Trophoblast cell (in vitro differentiated cells and primary cell): Measurements from ENCODE around the gene SFT2D2.
A peak's percentile ranks its signal among the peaks of the same experiment; 100 is the strongest.

ENCODE experiments used
- DNase-seq, 2 donors: peaks; one replicate each; pipeline ENCODE4 v3.0.0-alpha.2; 2016
- H2AFZ ChIP-seq: 2 replicates; pipeline ENCODE4 v1.6.1; 2013; ENCODE audit warnings: low read length, moderate library complexity, mild to moderate bottlenecking; ENCODE audit not compliant: insufficient read depth, poor library complexity
- H2AK5ac ChIP-seq: 2 replicates; pipeline ENCODE4 v1.6.1; 2013; ENCODE audit warnings: mild to moderate bottlenecking, low read length
- H2BK120ac ChIP-seq: 2 replicates; pipeline ENCODE4 v1.6.1; 2013; ENCODE audit warnings: low read length, mild to moderate bottlenecking, moderate library complexity; ENCODE audit not compliant: insufficient read depth, poor library complexity
- H2BK12ac ChIP-seq: 2 replicates; pipeline ENCODE4 v1.6.1; 2013; ENCODE audit warnings: mild to moderate bottlenecking, low read length, moderate library complexity
- H2BK5ac ChIP-seq: 2 replicates; pipeline ENCODE4 v1.6.1; 2013; ENCODE audit warnings: low read length, low read depth, moderate library complexity, mild to moderate bottlenecking; ENCODE audit not compliant: poor library complexity
- H3K14ac ChIP-seq: 2 replicates; pipeline ENCODE4 v1.6.1; 2013; ENCODE audit warnings: mild to moderate bottlenecking, low read length
- H3K18ac ChIP-seq: 2 replicates; pipeline ENCODE4 v1.6.1; 2013; ENCODE audit warnings: mild to moderate bottlenecking, low read length
- H3K23ac ChIP-seq: 2 replicates; pipeline ENCODE4 v1.6.1; 2013; ENCODE audit warnings: low read length
- H3K27ac ChIP-seq: 2 replicates; pipeline ENCODE4 v1.5.1; 2013; ENCODE audit warnings: low read depth, mild to moderate bottlenecking, inconsistent platforms, low read length, moderate library complexity
- H3K27me3 ChIP-seq: 2 replicates; pipeline ENCODE4 v1.6.1; 2013; ENCODE audit warnings: inconsistent platforms, mild to moderate bottlenecking, low read length, moderate library complexity; ENCODE audit not compliant: insufficient read depth
- H3K36me3 ChIP-seq, 2 experiments: 1 replicate in 1 of 2; 2 replicates in 1 of 2; pipeline ENCODE4 v1.6.1; 2013; ENCODE audit warnings: low read length in 2 of 2, mild to moderate bottlenecking in 2 of 2, moderate library complexity in 1 of 2; ENCODE audit not compliant: insufficient read depth in 2 of 2, control insufficient read depth in 1 of 2
- H3K4ac ChIP-seq: 2 replicates; pipeline ENCODE4 v1.6.1; 2013; ENCODE audit warnings: low read depth, mild to moderate bottlenecking, low read length, moderate library complexity
- H3K4me1 ChIP-seq, 2 experiments: 1 replicate in 1 of 2; 2 replicates in 1 of 2; pipeline ENCODE4 v1.6.1; 2013; ENCODE audit warnings: low read length in 2 of 2, mild to moderate bottlenecking in 2 of 2, moderate library complexity in 1 of 2; ENCODE audit not compliant: insufficient read depth in 2 of 2, control insufficient read depth in 1 of 2
- H3K4me2 ChIP-seq: 2 replicates; pipeline ENCODE4 v1.6.1; 2013; ENCODE audit warnings: inconsistent platforms, mild to moderate bottlenecking, low read length, moderate library complexity
- H3K4me3 ChIP-seq: 2 replicates; pipeline ENCODE4 v1.5.1; 2013; ENCODE audit warnings: mild to moderate bottlenecking, low read depth, low read length, inconsistent platforms
- H3K79me1 ChIP-seq: one replicate; pipeline ENCODE4 v1.6.1; 2013; ENCODE audit warnings: low read length
- H3K79me2 ChIP-seq: 2 replicates; pipeline ENCODE4 v1.6.1; 2013; ENCODE audit warnings: low read length, mild to moderate bottlenecking; ENCODE audit not compliant: control insufficient read depth, insufficient read depth, poor library complexity
- H3K9ac ChIP-seq: 2 replicates; pipeline ENCODE4 v1.6.1; 2013; ENCODE audit warnings: mild to moderate bottlenecking, low read length
- H3K9me3 ChIP-seq: 2 replicates; pipeline ENCODE4 v1.6.1; 2013; ENCODE audit warnings: low read depth, mild to moderate bottlenecking, control low read depth, inconsistent platforms, low read length; ENCODE audit not compliant: insufficient read depth
- H4K12ac ChIP-seq: 2 replicates; pipeline ENCODE4 v1.6.1; 2013; ENCODE audit warnings: low read depth, mild to moderate bottlenecking, low read length, moderate library complexity
- H4K8ac ChIP-seq: 2 replicates; pipeline ENCODE4 v1.6.1; 2013; ENCODE audit warnings: low read depth, mild to moderate bottlenecking, low read length, moderate library complexity
- H4K91ac ChIP-seq: one replicate; pipeline ENCODE4 v1.6.1; 2013; ENCODE audit warnings: low read depth, mild to moderate bottlenecking, low read length, moderate library complexity
- WGBS: extraction: QIAGEN DNeasy Blood & Tissue Kit; methylation state at CpG from one replicate; pipeline ENCODE4 v1.1.7; 2013; ENCODE audit warnings: missing lambda C conversion rate; ENCODE audit not compliant: insufficient read length, insufficient coverage; ENCODE audit errors: extremely low coverage; 5-methylcytosine and 5-hydroxymethylcytosine counted together

Gene SFT2D2

DNA sequence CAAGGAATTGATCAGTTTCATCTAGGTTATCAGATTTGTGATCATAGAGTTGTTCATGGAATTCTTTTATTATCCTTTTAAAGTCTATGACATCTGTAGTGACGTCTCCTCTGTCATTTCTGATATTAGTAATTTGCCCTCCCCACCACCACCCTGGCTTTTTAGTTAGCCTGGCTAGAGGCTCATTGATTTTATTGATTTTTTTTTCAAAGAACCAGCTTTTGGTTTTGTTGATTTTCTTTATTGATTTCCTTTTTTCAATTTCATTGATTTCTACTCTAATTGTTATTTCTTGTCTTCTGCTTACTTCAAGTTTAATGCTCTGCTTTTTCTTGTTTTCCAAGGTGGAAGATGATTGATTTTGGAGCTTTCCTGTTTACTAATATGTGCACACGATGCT is 31.6 kb downstream of the SFT2D2 start:
- Histone ChIP-seq H2BK120ac (no peak overlapping the region), H3K9me3 (peaks cover 4% of the 10 kb centered on the region), H2AK5ac (no peak overlapping the region), H3K27me3 (no peaks in the 10 kb centered on the region), H3K4ac (no peak overlapping the region), H3K36me3 (peaks cover 2 to 4% of the 10 kb centered on the region in 2 experiments), H4K8ac (no peak overlapping the region), H3K14ac (no peak overlapping the region), H4K12ac (no peak overlapping the region), H3K23ac (no peak overlapping the region), H3K27ac (no peak overlapping the region), H3K79me2 (no peaks in the 10 kb centered on the region), H3K4me2 (no peak overlapping the region), H2BK12ac (no peak overlapping the region), H2AFZ (no peak overlapping the region), H3K9ac (no peak overlapping the region), H3K4me1 (no peaks in the 10 kb centered on the region), H3K4me3 (no peak overlapping the region), H3K18ac (no peak overlapping the region), H2BK5ac (no peak overlapping the region), H4K91ac (no peak overlapping the region), H3K79me1 (no peaks in the 10 kb centered on the region)
- no peak for DNase-seq
- WGBS = no CpG with 5 or more reads among the region's 2 CpGs

GRCh38 chr1:168259567-168259966 is 33.8 kb downstream of the SFT2D2 start:
- H3K27ac ChIP-seq = no peak overlapping the region
- no peaks in the 10 kb centered on the region for H3K27me3 ChIP-seq
- H3K18ac ChIP-seq = no peak overlapping the region
- H2BK12ac ChIP-seq = no peak overlapping the region
- no peak overlapping the region for H2BK120ac ChIP-seq
- H3K14ac ChIP-seq = no peak overlapping the region
- H3K4ac ChIP-seq = no peak overlapping the region
- no peak overlapping the region for H3K4me3 ChIP-seq
- H3K79me2 ChIP-seq = no peaks in the 10 kb centered on the region
- H4K8ac ChIP-seq = no peak overlapping the region
- H3K9ac ChIP-seq = no peak overlapping the region
- no CpG with 5 or more reads among the region's 1 CpG for WGBS
- H2AFZ ChIP-seq = no peak overlapping the region
- H3K9me3 ChIP-seq = peaks cover 7% of the 10 kb centered on the region
- H3K4me1 ChIP-seq = no peaks in the 10 kb centered on the region
- peaks cover 2 to 6% of the 10 kb centered on the region in 2 experiments for H3K36me3 ChIP-seq
- H4K12ac ChIP-seq = no peak overlapping the region
- no peak overlapping the region for H3K4me2 ChIP-seq
- no peak overlapping the region for H2AK5ac ChIP-seq
- no peaks in the 10 kb centered on the region for H3K79me1 ChIP-seq
- H2BK5ac ChIP-seq = no peak overlapping the region
- H4K91ac ChIP-seq = no peak overlapping the region
- no peak overlapping the region for H3K23ac ChIP-seq
- no peak for DNase-seq

DNA sequence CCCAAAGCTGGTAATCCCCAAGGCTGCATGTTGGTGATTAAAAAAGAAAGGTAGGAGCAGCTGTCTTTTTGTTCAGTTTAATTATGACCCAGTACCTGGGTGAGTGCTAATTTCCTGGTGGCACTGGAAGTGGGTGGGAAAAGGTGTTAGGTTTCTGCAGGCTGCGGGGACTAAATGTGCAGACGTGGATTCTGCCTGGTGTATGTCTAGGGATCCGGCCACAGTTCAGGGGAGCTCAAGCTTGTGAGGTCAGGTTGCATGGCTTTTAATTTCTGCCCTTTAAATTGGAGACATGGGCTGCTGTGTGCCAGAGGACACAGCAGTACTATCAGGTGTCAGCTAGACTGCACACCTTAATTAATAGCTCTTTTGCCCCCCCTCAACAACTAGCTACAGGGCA is 34.6 kb downstream of the SFT2D2 start:
- Histone ChIP-seq H3K4me3 (no peak overlapping the region), H3K4me1 (no peaks in the 10 kb centered on the region), H4K91ac (no peak overlapping the region), H2BK12ac (no peak overlapping the region), H4K12ac (no peak overlapping the region), H3K14ac (no peak overlapping the region), H3K9me3 (peaks cover 11% of the 10 kb centered on the region), H3K23ac (no peak overlapping the region), H2AK5ac (no peak overlapping the region), H2BK120ac (no peak overlapping the region), H3K79me2 (no peaks in the 10 kb centered on the region), H3K27me3 (no peaks in the 10 kb centered on the region), H3K9ac (no peak overlapping the region), H3K79me1 (no peaks in the 10 kb centered on the region), H3K27ac (no peak overlapping the region), H2BK5ac (no peak overlapping the region), H3K36me3 (peaks cover 2 to 11% of the 10 kb centered on the region in 2 experiments), H4K8ac (no peak overlapping the region), H3K4ac (no peak overlapping the region), H3K18ac (no peak overlapping the region), H3K4me2 (no peak overlapping the region), H2AFZ (no peak overlapping the region)
- no CpG with 5 or more reads among the region's 3 CpGs for WGBS
- DNase-seq = no peak

DNA sequence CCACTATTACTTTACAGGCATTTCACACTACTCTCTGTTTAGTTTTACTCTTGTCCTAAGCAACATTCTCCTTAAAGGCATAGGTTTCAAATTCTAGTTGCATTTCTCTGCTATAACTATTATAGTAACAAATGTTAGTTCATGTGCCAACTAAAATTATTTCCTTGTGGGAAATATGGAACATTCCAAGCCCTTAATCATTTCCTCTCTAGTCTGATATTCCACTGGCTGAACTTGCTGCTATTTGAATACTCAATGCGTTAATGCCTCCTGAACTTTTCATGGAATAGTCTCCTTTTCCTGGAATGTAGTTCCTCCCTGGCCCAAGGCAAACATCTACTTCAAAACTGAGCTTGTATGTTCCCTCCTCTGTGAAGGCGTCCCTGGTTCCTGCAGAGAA is 35.6 kb downstream of the SFT2D2 start:
- H3K27ac ChIP-seq = no peak overlapping the region
- WGBS = no CpG with 5 or more reads among the region's 2 CpGs

More for the DNA sequence above, 35.6 kb downstream of the SFT2D2 start:
- no peaks in the 10 kb centered on the region for H3K27me3 ChIP-seq
- no peak overlapping the region for H3K9ac ChIP-seq
- no peaks in the 10 kb centered on the region for H3K79me1 ChIP-seq
- H3K36me3 ChIP-seq = peaks cover 0 to 9% of the 10 kb centered on the region in 2 experiments
- no peak overlapping the region for H3K4me2 ChIP-seq
- no peak overlapping the region for H2BK5ac ChIP-seq
- peaks cover 10% of the 10 kb centered on the region for H3K9me3 ChIP-seq
- H3K4me3 ChIP-seq = no peak overlapping the region
- no peak overlapping the region for H2AK5ac ChIP-seq
- H4K12ac ChIP-seq = no peak overlapping the region
- H2BK120ac ChIP-seq = no peak overlapping the region
- H3K14ac ChIP-seq = no peak overlapping the region
- no peak overlapping the region for H4K91ac ChIP-seq
- DNase-seq = peak in 1 of 2 donors; percentile 7
- no peak overlapping the region for H2AFZ ChIP-seq
- no peak overlapping the region for H2BK12ac ChIP-seq
- no peak overlapping the region for H4K8ac ChIP-seq
- H3K23ac ChIP-seq = no peak overlapping the region
- no peak overlapping the region for H3K18ac ChIP-seq
- H3K4ac ChIP-seq = no peak overlapping the region
- no peaks in the 10 kb centered on the region for H3K79me2 ChIP-seq
- H3K4me1 ChIP-seq = no peaks in the 10 kb centered on the region
